Measurements from ENCODE around the gene SNX33. TPM values are rescaled to one million over a fixed set of nuclear protein-coding genes. Genes with fewer than 3 reads are reported as not detected.

SNX33 gene
- total and polyA plus RNA-seq, 2 of the 13 experiments (the other 11 are each of a cell fraction or from before 2014, with no cell fraction given): 11.0 to 11.6 TPM

- ChIA-PET CTCF (ENCODE audit: low intra/inter-chr PET ratio, low total read pairs) (no interaction called here), POLR2A (no interaction called here)
- H3K4me1 ChIP-seq (ENCODE audit: insufficient read depth, low read length): peaks cover 4% of the 10 kb centered on the region
- intact Hi-C loops (cut with micrococcal nuclease; ENCODE audit: unreplicated experiment): no loop called here
- no peak overlapping the region for H3K27ac ChIP-seq (ENCODE audit: extremely low read length, insufficient read depth, low read length)
- H3K36me3 ChIP-seq (replicated peaks in 1 of 2; ENCODE audit: control insufficient read depth in 1 of 2, insufficient read depth in 2 of 2, low read length in 2 of 2): no peaks in the 10 kb centered on the region
- WGBS (ENCODE audit: low lambda C conversion rate): 45% methylated on average over 7 of the region's 9 CpGs
- DNase-seq (ENCODE audit: low spot score) (no peak), ATAC-seq (no peak), FAIRE-seq (no peak)
- H3K79me2 ChIP-seq (ENCODE audit: insufficient read depth, low read length): no peaks in the 10 kb centered on the region
- no peaks in the 10 kb centered on the region for H4K20me1 ChIP-seq (ENCODE audit: insufficient read depth, low read length)
- in situ Hi-C loops (cut with HindIII; ENCODE audit: extremely low pct_ligation_motif_present, low pct_unique_long_range_greater_than_20kb): no loop called here
- H2AFZ ChIP-seq (ENCODE audit: low read length): no peak overlapping the region
- H3K4me2 ChIP-seq (ENCODE audit: low read depth, low read length): no peak overlapping the region
- H3K27me3 ChIP-seq (ENCODE audit: control insufficient read depth in 1 of 2, insufficient read depth in 2 of 2, low read length in 2 of 2): peaks cover 3 to 30% of the 10 kb centered on the region in 2 experiments
- H3K9ac ChIP-seq (ENCODE audit: insufficient read depth, low read depth, low read length): no peak overlapping the region
- no peak for TF ChIP-seq KDM3A (CRISPR knock-in tag; IDR thresholded peaks at IDR 0.05; ENCODE audit: low read depth)
- TF ChIP-seq SUZ12 (IDR thresholded peaks at IDR 0.05; ENCODE audit: low read depth, low read length): no peak
- no peak for TF ChIP-seq ZNF407 (CRISPR knock-in tag; IDR thresholded peaks at IDR 0.05; ENCODE audit: not compliant biosample characterization)
- TF ChIP-seq RBM22 (optimal IDR thresholded peaks at IDR 0.05; ENCODE audit: low read length): no peak
- no peak overlapping the region for H3K4me3 ChIP-seq (replicated peaks in 1 of 3; ENCODE audit: insufficient read depth in 1 of 3, low read depth in 2 of 3, low read length in 3 of 3)
- no TSS peak for BruUV-seq (replicated peaks)
- H3K9me3 ChIP-seq (ENCODE audit: low read length): no peaks in the 10 kb centered on the region
Measured at GRCh38 chr15:75704618-75705017, 56.9 kb downstream of the SNX33 start.
